HG03460 (cell line): ENCODE results near the gene MT1HL1.
A peak's percentile ranks its signal among the peaks of the same experiment; 100 is the strongest.

Experiments used
- ATAC-seq: cut with Tn5 transposase; IDR thresholded peaks from one replicate; pipeline ENCODE4 v1.9.1; 2021; ENCODE audit not compliant: unreplicated experiment

The MT1HL1 gene

DNA sequence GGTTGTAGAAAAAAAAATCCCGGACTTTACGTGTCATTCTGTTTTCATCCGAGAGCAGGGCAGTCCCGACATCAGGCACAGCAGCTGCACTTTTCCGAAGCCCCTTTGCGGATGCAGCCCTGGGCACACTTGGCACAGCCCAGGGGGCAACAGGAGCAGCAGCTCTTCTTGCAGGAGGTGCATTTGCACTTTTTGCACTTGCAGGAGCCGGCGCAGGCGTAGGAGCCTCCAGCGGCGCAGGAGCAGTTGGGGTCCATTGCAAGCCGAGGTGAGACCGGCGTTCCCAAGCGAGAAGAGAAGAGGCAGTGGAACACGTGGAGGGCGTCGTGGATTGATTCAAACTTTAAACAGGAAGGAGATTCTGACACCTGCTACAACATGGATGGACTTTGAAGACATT lies at the start of gene MT1HL1:
Gene MT1HL1 (minus strand): TSS at position 326 of the 400 bp plus-strand sequence. CDS start 69 bp downstream, at position 257.
- no peak for ATAC-seq

DNA sequence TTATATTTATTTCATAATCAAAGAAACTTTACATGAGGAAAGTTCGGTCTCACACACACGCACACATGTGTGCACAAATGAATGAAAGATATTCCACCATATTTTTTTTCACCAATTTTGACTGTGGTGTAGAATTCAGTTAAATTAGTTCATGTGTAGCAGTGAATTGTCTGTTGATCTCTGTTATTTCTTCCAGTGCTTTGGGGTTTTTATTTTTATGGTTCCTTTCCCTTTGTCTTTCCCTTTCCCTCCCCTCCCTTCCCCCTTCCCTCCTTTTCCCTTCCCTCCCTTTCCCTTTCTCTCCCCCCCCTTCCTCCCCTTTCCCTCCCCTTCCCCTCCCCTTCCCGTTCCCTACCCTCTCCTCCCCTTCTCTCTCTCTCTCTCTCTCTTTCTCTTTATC lies 46.7 kb upstream of the MT1HL1 start:
- ATAC-seq: no peak

DNA sequence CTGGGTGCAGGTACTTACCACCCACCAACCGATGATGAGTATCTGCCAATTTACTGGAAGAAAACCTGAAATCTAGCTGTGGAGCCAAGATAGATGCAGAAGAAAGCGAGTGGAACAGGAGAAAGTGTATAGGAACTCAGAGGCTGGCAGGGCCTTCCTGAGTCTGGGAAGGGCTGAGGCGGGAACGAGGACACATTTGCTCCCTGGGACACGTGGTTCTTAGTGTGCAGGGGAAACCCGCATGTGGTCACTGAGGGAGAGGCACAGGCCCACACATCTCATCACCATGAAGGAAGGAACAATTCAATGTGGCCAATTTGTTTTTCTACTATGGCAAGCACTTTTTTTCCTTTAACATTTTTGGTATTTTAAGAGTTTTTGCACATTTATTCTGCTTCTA lies 45.9 kb upstream of the MT1HL1 start:
- no peak for ATAC-seq

DNA sequence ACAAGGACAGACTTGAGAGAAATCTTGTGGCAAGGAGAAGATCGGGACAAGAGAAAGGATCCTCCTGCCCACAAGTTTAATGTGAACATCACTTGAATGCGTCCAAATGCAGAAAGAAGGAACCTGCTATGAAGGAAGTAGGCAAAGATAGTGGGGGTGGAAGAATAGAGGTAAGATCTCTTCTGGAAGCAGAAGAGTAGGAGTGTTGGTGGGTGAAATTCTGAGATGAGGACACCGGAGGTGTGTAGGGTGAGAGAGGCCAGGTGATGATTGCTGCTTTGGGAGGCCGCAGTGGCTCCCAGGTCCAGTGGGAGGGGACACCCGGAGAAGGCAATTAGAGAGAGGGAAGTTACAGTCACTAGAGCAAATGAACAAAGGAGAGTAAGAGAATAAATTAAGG lies 44.6 kb upstream of the MT1HL1 start:
- no peak for ATAC-seq

DNA sequence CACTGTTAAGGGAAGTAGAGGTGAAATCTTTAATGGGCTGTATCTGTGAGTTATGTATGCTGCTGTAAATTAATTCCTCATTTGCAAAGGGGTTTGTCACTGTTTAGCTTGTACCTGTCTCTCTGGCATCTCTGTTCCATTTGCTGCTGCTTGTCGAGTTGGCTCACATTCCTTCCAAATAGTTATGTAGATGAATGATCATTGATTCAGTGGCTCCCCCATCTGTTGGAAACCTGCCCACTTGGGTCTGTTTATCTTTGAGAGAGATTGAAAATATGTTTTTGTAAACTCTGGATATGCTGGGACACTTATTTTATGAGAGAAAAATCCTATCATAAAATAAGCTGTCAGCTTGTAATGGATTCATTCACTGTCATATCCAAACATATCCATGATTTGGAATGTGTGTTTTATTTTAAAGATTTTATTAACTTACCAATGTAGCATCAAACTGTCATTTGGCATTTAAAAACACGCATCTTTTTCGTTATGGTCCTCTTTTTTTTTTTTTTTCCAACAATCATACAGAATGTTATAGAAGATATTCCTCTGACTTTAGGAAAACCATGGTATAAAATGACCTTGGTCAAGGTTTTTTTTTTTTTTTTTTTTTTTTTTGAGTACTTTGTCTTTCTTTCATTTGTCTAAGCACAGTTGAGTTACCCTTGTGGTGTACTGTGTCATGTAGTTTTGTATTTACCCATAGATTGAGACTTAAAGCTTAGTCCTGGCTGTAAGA lies 41.2 kb upstream of the MT1HL1 start:
- ATAC-seq: no peak

DNA sequence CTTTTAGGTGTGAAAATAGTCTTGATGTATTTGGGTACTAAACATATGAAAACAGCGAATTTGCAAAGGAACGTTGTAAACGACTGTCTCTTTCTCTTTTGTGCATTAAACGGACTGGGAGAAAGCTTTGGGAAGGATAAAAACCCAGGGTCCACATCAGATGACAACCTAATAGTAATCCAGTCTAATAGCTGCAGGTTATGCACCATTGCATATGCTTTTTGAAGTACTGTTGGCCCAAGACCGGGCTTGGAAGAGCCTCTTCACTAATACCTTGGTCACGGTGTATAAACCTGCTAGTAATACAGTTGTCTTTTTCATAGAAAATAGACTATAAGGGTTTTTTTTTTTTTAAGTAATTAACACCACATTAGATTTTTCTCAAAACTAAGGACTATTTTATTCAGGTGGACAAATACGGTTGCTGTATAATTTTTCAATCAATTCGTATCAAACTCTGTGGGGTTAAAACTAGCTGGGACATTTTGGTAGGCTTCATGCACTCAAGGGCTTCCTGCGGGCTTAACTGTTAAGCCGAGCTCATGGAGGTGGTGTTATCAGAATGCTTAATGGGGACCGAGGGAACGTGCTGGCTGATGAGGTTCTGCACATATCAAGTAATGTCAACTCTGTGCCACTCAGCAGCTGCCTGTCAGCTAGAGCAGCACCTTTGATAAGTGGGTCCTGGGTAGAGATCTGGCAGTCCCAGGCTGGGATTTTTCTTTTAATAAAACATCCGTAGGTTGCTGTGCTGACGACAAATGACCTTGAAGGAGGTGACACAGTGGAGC lies 39.8 kb upstream of the MT1HL1 start:
- ATAC-seq: no peak

DNA sequence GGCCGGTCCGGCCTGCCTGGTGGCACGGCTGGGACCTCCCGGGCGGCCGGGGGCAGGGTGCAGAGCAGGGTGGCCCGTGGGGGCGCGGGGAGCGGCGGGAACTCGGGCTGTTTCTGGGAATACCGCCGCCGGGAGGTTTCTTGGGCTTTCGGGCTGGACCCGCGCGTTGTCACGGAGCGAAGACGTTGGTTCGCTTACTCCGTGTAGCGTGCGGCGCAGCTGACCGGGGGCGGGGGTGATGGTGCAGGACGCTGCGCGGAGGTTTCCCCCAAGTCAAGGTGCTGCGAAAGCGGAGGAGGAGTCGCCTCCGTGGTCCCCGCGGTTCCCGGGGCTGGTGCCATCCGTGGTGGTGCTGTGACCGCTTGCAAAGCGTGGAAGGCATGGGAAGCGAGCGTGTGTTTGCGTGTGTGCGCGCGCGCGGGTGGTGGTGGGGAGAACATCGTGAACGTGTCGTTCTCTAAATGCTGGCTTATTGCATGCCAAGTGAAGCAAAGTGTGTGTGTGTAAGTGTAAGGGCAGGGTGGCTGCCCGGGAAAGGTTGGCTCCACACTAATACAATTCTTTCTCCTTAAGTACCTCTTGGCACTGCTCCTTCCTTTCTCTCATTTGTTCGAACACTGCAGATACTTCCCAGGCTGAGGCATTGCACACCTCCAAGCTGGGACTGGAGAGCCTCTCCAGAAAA lies 38.8 kb upstream of the MT1HL1 start:
- no peak for ATAC-seq

DNA sequence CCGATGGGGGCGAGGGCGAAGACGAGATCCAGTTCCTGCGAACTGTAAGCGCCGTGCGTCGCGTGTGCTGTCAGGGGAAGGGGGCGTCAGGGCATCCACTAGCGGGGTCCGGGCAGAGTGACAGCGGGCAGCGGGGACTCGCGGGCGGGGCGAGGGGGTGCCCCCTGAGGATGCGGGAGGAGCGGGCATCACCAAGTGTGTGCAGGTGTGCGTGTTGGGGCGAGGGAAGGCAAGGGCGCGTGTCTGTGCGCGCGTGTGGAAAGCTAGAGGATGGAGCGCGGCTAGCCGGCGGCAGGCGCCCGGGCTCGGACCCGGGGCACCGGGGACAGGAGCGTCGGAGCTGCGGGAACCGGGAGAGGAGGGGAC lies 38.3 kb upstream of the MT1HL1 start:
- no peak for ATAC-seq

DNA sequence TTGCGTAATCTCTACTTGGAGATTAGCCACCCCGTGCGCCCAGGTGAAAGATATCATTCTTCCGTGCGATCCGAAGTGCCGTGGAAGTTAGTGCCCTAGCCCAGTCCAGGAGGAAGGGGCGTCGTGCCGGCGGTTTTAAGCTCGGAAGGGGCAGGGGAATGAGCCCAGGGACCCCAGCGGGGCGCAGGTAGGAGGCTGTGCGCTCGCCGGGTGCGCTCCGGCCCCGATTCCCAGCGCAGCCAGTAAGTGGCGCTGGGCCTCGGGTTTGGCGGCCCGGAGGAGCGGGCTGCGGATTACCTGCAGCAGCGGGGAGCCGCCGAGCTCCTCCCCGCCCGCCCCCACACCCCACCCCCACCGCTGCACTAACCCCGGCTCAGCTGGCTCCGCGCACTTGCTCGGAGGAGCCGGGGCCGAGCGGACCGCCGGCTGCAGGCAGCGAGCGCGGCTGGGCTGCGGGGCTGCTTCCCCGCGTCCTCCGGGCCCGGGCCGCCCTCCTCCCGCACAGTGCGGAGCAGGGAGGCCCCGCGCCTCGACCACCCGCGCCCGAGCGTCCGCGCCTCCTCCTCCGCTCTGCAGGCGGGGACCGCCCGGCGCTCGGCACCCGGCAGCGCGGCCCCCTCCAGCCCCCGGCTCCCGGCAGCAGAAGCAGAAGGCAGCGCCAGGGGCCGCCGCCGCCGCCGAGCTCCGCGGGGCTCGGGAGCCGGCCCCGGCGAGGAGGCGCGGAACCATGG lies 37.7 kb upstream of the MT1HL1 start, which contains the start of gene RYR2:
Gene RYR2 (plus strand): TSS at position 390 of the 731 bp plus-strand sequence. CDS start 338 bp downstream, at position 728.
- no peak for ATAC-seq

DNA sequence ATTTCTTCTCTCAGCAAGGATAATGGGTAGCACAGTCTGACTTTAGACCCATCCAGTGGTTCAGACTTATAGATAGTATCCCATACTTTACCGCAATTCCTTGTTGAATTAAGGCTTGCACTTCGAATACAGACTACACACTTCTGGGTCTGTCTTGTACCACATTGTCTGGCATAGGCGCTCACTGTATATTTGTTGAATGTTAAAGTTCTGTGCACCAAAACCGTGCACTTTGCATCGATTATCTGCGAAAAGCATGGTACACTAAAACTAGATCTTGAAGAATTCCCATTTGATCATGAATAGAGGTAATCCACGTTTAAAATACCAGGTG lies 37.2 kb upstream of the MT1HL1 start:
- ATAC-seq: no peak

DNA sequence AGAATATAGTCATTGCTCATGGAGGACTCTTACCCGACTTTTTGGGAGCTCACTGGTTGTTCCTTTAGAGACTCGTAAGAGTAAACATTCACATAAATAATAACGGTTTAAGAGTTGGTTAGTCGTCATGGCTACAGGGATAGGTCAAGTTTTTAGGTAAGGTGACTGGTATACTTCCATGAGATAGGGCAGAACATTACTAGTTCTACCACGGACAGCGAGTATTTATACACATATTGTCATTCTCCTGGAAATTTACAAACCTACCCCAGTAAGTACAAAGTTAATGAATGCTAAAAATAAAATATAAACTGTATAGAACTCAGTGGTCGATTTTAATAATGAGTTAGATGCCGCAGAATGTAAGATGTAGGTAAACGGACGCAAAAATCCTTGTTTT lies 36.6 kb upstream of the MT1HL1 start:
- no peak for ATAC-seq

DNA sequence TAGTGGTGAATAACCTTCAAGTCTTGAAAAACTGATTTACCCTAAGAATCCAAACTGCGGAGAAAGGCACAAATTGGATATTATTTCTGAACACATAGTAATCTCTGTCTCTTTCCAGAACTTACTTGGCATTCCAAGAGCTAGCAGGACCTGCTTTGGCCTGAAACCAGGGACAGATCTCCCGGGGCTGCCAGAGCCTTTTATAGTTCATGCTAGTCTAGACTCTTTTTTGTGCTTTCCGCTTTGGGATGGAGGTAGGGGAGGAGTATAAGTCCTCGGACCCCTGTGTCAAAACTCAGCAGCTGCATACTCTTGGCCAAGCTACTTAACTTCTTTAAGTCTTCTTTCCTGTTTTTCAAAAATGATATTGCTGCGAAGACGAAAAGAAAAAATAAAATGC lies 34.0 kb upstream of the MT1HL1 start:
- ATAC-seq: no peak

DNA sequence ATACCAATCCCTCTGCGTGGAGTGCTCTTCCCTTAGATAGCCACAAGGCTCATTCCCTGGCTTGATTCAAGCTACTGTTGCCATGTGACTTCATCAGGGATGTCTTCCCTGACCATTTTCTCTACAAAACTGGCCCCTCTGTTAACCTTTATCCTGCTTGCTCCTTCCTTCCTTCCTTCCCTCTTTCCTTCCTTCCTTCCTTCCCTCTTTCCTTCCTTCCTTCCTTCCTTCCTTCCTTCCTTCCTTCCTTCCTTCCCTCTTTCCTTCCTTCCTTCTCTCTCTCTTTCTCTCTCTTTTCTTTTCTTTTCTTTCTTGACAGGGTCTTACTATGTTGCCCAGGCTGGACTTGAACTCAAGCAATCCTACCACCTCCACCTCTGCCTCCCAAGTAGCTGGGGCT lies 31.5 kb upstream of the MT1HL1 start:
- no peak for ATAC-seq

DNA sequence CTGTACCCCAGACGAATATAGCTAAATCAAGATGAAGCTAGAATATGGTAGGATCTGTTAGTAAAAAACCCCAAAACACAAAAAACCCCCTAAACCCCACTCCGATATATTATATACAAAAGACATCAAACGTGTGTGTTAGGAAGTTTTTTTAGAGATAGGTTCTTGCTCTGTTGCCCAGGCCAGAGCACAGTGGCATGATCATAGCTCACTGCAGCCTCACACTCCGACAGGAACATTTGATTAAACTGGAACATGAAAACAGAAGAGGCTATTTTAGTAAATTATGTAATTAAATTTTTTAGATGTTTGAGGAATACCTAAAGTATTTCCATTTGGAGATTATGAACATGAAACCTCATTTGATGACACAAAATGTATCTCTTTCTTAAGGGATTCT lies 29.6 kb upstream of the MT1HL1 start:
- ATAC-seq: no peak

DNA sequence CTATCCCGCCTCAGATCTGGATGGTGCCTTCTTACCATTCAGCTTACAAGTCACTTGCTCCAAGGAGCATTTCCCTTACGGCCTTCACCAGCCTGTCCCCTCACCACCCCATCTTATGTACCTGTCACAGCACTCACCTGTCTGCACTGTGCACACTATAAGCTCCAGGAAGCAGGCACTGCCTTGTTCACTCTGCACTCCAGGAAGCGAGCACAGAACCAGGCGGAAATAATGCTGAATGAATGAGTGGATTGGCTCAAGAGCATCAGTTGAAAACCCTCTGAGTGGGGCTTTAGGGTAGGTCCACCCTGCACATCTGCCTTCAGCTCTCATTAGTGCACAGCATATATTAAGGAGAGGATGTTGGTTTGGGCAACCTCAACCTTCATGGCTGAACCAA lies 28.8 kb upstream of the MT1HL1 start:
- ATAC-seq: no peak

DNA sequence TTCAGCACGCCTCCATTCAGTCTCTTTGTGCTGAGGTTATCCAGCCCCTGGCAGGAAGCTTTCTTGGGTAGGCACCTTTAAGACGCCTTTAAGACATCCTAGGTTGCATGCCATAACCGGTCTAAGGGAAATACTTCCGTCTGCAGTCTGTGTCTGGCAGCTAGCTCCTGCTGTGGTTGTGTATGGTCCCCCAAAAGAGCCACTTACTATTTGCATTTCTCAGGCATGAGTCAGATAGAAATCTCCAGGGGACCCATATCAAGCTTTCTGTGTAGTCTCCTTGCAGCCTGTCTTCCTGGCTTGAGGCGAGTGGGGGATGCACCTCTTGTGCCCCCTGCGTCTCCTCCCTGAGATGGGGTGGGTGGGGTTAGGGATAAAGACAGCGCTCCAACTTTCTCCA lies 27.8 kb upstream of the MT1HL1 start:
- ATAC-seq: peak; percentile 83

DNA sequence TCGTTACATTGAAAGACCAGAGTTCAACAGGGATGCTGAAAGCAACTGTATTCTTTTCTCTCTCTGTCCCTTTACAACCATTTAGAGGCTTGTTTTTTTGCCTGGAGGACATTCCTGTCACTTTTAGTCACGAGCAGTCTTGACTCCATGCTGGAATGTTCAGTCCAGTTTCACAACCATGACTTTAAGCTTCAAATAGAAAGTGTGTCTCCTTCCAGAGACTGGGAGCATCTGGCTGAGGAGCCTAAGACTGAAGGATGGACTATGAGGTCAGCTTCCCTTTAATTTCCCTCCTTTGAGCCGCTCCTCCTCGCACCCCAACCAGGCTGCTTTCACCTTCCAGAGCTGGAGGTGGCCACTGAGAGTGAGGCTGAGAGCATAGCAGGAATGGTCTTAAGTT lies 27.2 kb upstream of the MT1HL1 start:
- ATAC-seq: no peak

DNA sequence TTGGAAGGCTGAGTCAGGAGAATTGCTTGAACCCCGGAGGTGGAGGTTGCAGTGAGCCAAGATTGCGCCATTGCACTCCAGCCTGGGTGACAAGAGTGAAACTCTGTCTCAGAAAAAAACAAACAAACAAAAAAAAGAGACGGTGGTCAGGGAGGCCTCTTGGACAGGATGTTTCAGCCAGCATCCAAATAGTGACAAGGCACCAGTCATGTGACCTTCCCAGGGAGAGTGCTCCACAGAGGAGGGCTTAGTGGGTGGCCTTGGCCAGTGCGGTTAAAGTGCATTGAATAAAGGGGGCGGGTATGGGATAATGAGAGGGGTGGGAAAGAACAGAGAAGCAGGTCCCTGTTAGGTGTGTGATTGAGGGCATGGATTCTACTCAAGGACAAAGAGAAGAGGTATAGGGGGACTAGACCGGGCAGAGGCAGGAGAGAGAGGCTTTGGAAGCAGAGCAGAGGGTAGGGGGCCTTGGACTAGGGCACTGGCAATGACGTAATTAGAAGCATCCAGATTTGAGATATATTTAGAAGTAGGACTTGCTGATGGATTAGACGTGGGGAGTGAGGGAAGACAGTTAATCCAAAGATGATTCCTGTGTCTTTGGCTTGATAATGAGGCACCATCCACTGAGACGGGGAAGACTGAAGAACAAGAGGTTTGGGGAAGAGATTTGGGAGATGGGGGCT lies 25.8 kb upstream of the MT1HL1 start:
- ATAC-seq: no peak

DNA sequence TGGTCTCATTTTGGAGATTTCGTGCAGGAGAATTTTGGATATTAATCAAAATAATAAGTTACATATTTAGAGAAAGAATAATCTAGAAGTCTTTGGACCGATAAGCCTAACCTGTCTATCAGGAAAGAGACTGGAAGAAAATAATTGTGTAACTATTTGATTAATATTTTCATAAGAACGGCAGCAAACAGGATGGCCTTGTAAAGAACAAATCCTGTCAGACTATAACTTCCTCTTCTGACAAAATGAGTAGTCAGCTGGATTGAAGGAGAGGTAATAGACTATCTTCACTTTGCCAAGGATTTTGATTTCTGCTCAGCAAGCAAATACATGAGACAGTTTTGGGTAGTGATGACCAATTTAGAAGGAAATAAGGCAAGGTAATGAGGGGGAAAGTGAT lies 25.0 kb upstream of the MT1HL1 start:
- ATAC-seq: no peak

DNA sequence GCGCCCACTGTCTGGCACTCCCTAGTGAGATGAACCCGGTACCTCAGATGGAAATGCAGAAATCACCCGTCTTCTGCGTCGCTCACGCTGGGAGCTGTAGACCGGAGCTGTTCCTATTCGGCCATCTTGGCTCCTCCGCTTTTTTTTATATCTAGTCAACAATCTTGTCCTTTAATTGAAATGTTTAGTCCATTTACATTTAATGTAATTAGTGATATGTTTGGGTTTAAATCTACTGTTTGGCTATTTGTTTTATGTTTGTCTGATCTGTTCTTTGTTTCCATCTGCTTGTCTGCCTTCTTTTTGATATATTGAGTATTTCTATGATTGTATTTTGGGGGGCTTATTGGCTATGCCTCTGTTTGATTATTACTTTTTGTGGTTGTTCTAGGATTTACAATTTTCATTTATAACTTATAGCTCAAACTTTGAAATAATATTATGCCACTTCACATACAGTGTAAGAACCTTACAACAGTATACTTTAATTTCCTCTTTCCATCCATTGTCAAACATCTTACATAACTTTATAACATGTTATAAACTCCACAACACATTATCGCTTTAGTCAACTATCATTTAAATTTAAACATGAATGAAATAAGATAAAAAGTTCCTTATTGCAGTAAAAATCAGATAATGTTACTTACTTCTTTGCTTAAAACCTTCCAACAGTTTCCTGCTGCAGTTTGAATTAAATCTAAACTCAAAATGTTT lies 21.3 kb upstream of the MT1HL1 start:
- no peak for ATAC-seq
